ENCODE data around the gene BTBD18.
A peak's percentile ranks its signal among the peaks of the same experiment; 100 is the strongest.

Gene BTBD18

GRCh38 chr11:57775491-57775890, 23.9 kb upstream of the BTBD18 start:
- DNase-seq = no peak

GRCh38 chr11:57773026-57773598, 21.5 kb upstream of the BTBD18 start:
- DNase-seq = no peak

- DNase-seq = no peak
Observed at GRCh38 chr11:57772562-57772961, 20.9 kb upstream of the BTBD18 start.

GRCh38 chr11:57771365-57771764, 19.7 kb upstream of the BTBD18 start:
- DNase-seq = no peak

- no peak for DNase-seq
Observed at GRCh38 chr11:57770793-57771192, 19.2 kb upstream of the BTBD18 start.

- no peak for DNase-seq
Observed at GRCh38 chr11:57764972-57765371, 13.4 kb upstream of the BTBD18 start.

- no peak for DNase-seq
Observed at GRCh38 chr11:57764566-57764965, 12.9 kb upstream of the BTBD18 start.

- DNase-seq = no peak
Observed at GRCh38 chr11:57764021-57764420, 12.4 kb upstream of the BTBD18 start.

- DNase-seq = no peak
Observed at GRCh38 chr11:57763568-57763967, 11.9 kb upstream of the BTBD18 start.

GRCh38 chr11:57762235-57762861, 10.7 kb upstream of the BTBD18 start:
- no peak for DNase-seq

GRCh38 chr11:57761301-57762234, 9.9 kb upstream of the BTBD18 start, which contains the start of gene CTNND1:
TSS of gene CTNND1 (plus strand) at chr11:57761802. CDS start at chr11:57791479, 29,677 bp downstream.
- DNase-seq = no peak

GRCh38 chr11:57758174-57758573, 6.6 kb upstream of the BTBD18 start:
- DNase-seq = no peak

GRCh38 chr11:57752954-57753353, 1.3 kb upstream of the BTBD18 start:
- no peak for DNase-seq

GRCh38 chr11:57751176-57751575, 443 bp downstream of the BTBD18 start:
- DNase-seq = no peak

- DNase-seq = no peak
Observed at GRCh38 chr11:57746920-57747319, 4.7 kb downstream of the BTBD18 start.

- no peak for DNase-seq
Observed at GRCh38 chr11:57745206-57745605, 6.4 kb downstream of the BTBD18 start.

GRCh38 chr11:57744357-57744756, 7.3 kb downstream of the BTBD18 start:
- DNase-seq = no peak

GRCh38 chr11:57742087-57742452, 9.5 kb downstream of the BTBD18 start:
- DNase-seq = no peak

GRCh38 chr11:57741132-57742086, 10.2 kb downstream of the BTBD18 start, which contains the start of gene SELENOH:
TSS of gene SELENOH (plus strand) at chr11:57741491. CDS start at chr11:57741596, 105 bp downstream.
- DNase-seq = peak; percentile 93

- DNase-seq = no peak
Observed at GRCh38 chr11:57735619-57736298, 15.9 kb downstream of the BTBD18 start.

- no peak for DNase-seq
Observed at GRCh38 chr11:57732661-57733060, 19.0 kb downstream of the BTBD18 start.

GRCh38 chr11:57729479-57729878, 22.1 kb downstream of the BTBD18 start:
- no peak for DNase-seq
